Cardiac muscle cell (in vitro differentiated cells and primary cell): ENCODE results near the gene FOXP4. TPM values are rescaled to one million over a fixed set of nuclear protein-coding genes. Genes with fewer than 3 reads are reported as not detected.

Experiments
- DNase-seq, 2 donors: peaks; one replicate each; pipeline versions ENCODE4 v3.0.0 to v3.0.0-alpha.2; 2010 to 2017; ENCODE audit warnings: low read depth in 1 of 2, low spot score in 1 of 2
- H3K27ac ChIP-seq: fragments of 200-600 bp; sonication (generic); 2 replicates; pipeline ENCODE4 v1.5.1; 2016
- H3K27me3 ChIP-seq: fragments of 200-600 bp; sonication (generic); 2 replicates; pipeline ENCODE4 v1.6.0; 2016; ENCODE audit warnings: control low read depth
- H3K36me3 ChIP-seq: fragments of 200-600 bp; sonication (generic); 2 replicates; pipeline ENCODE4 v1.5.1; 2016; ENCODE audit warnings: control low read depth
- H3K4me1 ChIP-seq: fragments of 200-600 bp; sonication (generic); 2 replicates; pipeline ENCODE4 v1.8.1; 2017; ENCODE audit warnings: low read depth, mild to moderate bottlenecking, mixed run types
- H3K4me3 ChIP-seq: fragments of 200-600 bp; sonication (generic); 2 replicates; pipeline ENCODE4 v1.5.1; 2016; ENCODE audit warnings: mild to moderate bottlenecking
- H3K9me3 ChIP-seq: fragments of 200-600 bp; sonication (generic); 2 replicates; pipeline ENCODE4 v1.5.1; 2017; ENCODE audit warnings: low read depth, mild to moderate bottlenecking, control low read depth
- polyA plus RNA-seq: library from polyadenylated mRNA; unstranded; fragments of >200 nt; fragmentation: Nextera tagmentation; extraction: Ambion mirVana; gene quantifications from 2 replicates; pipeline ENCODE4 v1.2.1, GENCODE V29; 2016
- total RNA-seq: library from RNA; depleted of rRNA; stranded (reverse); fragments of >200 nt; gene quantifications from 2 replicates; pipeline ENCODE4 v1.2.3, GENCODE V29; 2016
- TF ChIP-seq, protein P1 (sequence below): IDR thresholded peaks from 2 replicates; pipeline ENCODE4 v1.5.1; 2012; ENCODE audit warnings: low read depth, mild to moderate bottlenecking, low read length

The FOXP4 gene
- total and polyA plus RNA-seq, 2 experiments from 2014 or later, result 29.0 to 42.5 TPM

DNA sequence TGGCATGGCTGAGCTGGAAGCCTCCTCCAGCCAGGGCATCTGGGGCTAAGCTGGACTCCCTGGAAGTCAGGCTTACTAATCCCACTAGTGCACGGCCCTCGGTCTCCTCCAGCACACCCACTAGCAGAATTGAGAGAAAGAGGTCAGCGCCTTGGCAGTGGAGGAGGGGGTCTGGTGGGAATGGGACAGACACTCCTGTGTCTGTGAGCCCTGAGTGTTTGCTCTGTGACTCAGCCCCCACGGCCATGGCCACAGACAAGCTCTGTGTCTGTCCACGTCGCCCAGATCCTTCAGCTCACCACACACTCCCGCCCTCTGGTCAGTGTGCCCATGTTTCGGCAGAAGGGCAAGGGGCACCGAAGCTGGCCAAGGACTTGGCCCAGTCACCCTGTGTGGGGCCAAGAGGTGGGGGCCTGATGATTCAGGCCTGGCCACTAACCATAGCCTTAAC, 100.9 kb downstream of the FOXP4 start:
- Histone ChIP-seq H3K36me3 (peaks cover 18% of the 10 kb centered on the region), H3K27me3 (no peaks in the 10 kb centered on the region), H3K4me1 (peaks cover 17% of the 10 kb centered on the region), H3K4me3 (no peak overlapping the region), H3K27ac (no peak overlapping the region), H3K9me3 (no peaks in the 10 kb centered on the region)
- no peak for DNase-seq
- TF ChIP-seq, protein P1, sequence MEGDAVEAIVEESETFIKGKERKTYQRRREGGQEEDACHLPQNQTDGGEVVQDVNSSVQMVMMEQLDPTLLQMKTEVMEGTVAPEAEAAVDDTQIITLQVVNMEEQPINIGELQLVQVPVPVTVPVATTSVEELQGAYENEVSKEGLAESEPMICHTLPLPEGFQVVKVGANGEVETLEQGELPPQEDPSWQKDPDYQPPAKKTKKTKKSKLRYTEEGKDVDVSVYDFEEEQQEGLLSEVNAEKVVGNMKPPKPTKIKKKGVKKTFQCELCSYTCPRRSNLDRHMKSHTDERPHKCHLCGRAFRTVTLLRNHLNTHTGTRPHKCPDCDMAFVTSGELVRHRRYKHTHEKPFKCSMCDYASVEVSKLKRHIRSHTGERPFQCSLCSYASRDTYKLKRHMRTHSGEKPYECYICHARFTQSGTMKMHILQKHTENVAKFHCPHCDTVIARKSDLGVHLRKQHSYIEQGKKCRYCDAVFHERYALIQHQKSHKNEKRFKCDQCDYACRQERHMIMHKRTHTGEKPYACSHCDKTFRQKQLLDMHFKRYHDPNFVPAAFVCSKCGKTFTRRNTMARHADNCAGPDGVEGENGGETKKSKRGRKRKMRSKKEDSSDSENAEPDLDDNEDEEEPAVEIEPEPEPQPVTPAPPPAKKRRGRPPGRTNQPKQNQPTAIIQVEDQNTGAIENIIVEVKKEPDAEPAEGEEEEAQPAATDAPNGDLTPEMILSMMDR, result no peak

DNA sequence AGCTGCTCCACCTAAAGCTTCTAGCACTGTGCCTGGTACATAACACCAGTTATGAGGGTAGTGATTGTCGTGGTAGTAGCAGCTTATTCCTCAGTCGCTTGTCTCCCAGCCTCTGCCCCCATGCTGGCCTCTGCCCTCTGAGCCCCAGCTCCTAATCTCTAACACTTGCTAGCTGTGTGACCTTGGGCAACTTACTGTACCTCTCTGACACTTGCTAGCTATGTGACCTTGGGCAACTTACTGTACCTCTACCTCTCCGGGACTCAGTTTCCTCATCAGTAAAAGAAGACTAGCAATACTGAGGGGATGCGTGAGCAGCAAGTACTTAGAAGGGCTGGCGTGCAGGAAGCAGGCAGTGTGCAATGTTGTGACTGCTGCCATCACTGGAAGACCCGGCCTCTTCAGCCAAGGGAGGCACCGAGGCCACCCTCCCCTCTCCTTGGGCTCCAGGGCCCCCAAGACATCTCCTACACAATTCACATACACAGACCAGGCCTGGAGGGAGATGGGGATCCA, 101.9 kb downstream of the FOXP4 start:
- H3K36me3 ChIP-seq, result peaks cover 18% of the 10 kb centered on the region
- no peaks in the 10 kb centered on the region for H3K9me3 ChIP-seq
- H3K27me3 ChIP-seq, result no peaks in the 10 kb centered on the region
- peaks cover 17% of the 10 kb centered on the region for H3K4me1 ChIP-seq
- no peak for DNase-seq
- TF ChIP-seq, protein P1, result no peak
- no peak overlapping the region for H3K27ac ChIP-seq
- H3K4me3 ChIP-seq, result no peak overlapping the region

DNA sequence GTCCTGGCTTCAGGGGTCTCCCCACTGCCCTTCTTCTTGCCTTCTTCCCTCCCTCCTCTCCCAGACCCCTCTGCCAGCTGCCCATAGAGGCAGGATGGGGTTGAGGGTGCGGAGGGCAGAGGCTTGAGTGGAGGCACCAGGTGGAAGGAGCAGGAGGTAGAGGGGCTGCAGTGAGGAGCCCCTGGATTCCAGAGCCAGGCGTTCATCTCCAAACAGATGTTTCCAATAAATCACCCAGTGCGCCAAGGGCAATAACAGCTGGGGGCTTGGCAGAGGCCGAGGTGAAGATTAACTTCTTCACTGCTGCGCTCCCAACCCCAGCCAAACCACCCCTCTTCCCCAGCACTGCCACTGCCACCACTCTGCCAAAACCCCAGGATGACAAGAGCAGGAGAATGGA, 102.7 kb downstream of the FOXP4 start:
- Histone ChIP-seq H3K27me3 (no peaks in the 10 kb centered on the region), H3K27ac (no peak overlapping the region), H3K4me1 (peaks cover 11% of the 10 kb centered on the region), H3K4me3 (no peak overlapping the region), H3K9me3 (no peaks in the 10 kb centered on the region), H3K36me3 (peaks cover 18% of the 10 kb centered on the region)
- no peak for DNase-seq
- TF ChIP-seq, protein P1, result no peak

DNA sequence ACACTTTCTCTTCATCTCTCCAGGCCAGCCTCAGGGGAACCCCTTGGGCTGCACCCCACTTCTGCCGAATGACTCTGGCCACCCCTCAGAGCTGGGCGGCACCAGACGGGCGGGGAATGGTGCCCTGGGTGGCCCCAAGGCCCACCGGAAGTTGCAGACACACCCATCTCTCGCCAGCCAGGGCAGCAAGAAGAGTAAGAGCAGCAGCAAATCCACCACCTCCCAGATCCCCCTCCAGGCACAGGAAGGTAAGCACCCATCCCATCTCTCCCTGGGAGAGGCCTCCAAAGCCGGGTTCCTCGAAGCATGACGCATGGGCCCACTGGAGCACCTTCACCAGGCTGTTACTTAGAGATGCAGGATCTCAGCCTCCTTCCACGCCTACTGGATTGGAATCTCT, 103.4 kb downstream of the FOXP4 start:
- Histone ChIP-seq H3K27me3 (no peaks in the 10 kb centered on the region), H3K36me3 (peaks cover 18% of the 10 kb centered on the region), H3K4me3 (no peak overlapping the region), H3K9me3 (no peaks in the 10 kb centered on the region), H3K27ac (no peak overlapping the region), H3K4me1 (peaks cover 5% of the 10 kb centered on the region)
- no peak for DNase-seq
- TF ChIP-seq, protein P1, result no peak

DNA sequence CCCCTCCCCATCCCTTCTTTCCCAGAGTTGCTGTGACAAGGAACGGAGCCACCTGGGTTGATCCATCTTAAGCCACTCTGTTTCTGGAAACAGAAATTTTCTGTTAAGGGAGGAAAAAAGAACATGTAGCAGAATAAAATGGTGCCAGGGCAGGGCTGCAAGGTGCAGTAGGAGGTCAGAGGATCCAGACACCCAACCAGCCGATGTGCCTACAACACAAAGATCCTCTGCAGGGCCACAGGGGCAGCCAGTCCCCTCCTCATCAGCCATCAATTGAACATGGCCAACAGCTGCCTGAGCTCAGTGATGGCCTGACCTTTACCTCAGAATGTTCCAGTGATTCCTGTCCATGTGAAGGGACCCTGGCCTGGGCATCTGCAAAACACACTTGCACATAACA, 103.9 kb downstream of the FOXP4 start:
- no peak for DNase-seq
- no peaks in the 10 kb centered on the region for H3K9me3 ChIP-seq
- no peak overlapping the region for H3K27ac ChIP-seq
- no peak overlapping the region for H3K4me3 ChIP-seq
- TF ChIP-seq, protein P1, result no peak
- peaks cover 18% of the 10 kb centered on the region for H3K36me3 ChIP-seq
- no peaks in the 10 kb centered on the region for H3K27me3 ChIP-seq
- H3K4me1 ChIP-seq, result no peaks in the 10 kb centered on the region
